Right renal cortex interstitium (tissue), 3 donors: ENCODE measurements around the gene ATF7IP. TPM values are rescaled to one million over a fixed set of nuclear protein-coding genes. Genes with fewer than 3 reads are reported as not detected.
"Not testable (repeated sequence)": the region's sequence is repeated elsewhere in the genome, so short reads cannot be mapped to it uniquely, and the experiment has no call there.

Experiments
- DNase-seq, 3 donors: peaks; one replicate each; pipeline ENCODE4 v3.0.0-alpha.2; 2013; ENCODE audit warnings: low read depth in 3 of 3, low spot score in 2 of 3
- polyA plus RNA-seq, 3 donors: library from polyadenylated mRNA; unstranded; fragments of 120-200 nt; gene quantifications; one replicate each; pipeline ENCODE4 v1.2.1, GENCODE V29; 2013; ENCODE audit not compliant: insufficient read length in 3 of 3

ATF7IP gene
- polyA plus RNA-seq, 3 donors = 56.3 to 63.8 (median 58.4) TPM

GRCh38 chr12:14366209-14367039 lies 942 bp downstream of the ATF7IP start:
- peak in 1 of 3 donors; percentile 45 for DNase-seq

- DNase-seq = peak in 2 of 3 donors; percentile 36 to 41
Measured at GRCh38 chr12:14367040-14367661, 1.7 kb downstream of the ATF7IP start.

GRCh38 chr12:14369311-14369710 lies 3.8 kb downstream of the ATF7IP start:
- DNase-seq = no peak

- no peak for DNase-seq
Measured at GRCh38 chr12:14373217-14373616, 7.7 kb downstream of the ATF7IP start.

- DNase-seq = no peak
Measured at GRCh38 chr12:14379508-14379907, 14.0 kb downstream of the ATF7IP start.

- DNase-seq = peak; percentile 73 to 78 (median 74)
Measured at GRCh38 chr12:14384783-14385638, 19.5 kb downstream of the ATF7IP start.

GRCh38 chr12:14387219-14387871 lies 21.9 kb downstream of the ATF7IP start:
- DNase-seq = no peak

GRCh38 chr12:14390449-14390848 lies 25.0 kb downstream of the ATF7IP start:
- DNase-seq = no peak

GRCh38 chr12:14390870-14391530 lies 25.5 kb downstream of the ATF7IP start:
- DNase-seq = no peak

- DNase-seq = no peak
Measured at GRCh38 chr12:14393751-14394150, 28.3 kb downstream of the ATF7IP start.

GRCh38 chr12:14394317-14395073 lies 29.0 kb downstream of the ATF7IP start:
- DNase-seq = peak in 2 of 3 donors; percentile 55 to 61

GRCh38 chr12:14395074-14395778 lies 29.7 kb downstream of the ATF7IP start:
- DNase-seq = no peak

GRCh38 chr12:14396071-14396470 lies 30.6 kb downstream of the ATF7IP start:
- DNase-seq = no peak

GRCh38 chr12:14399871-14400270 lies 34.4 kb downstream of the ATF7IP start:
- no peak for DNase-seq

GRCh38 chr12:14400599-14400998 lies 35.1 kb downstream of the ATF7IP start:
- DNase-seq = no peak

- DNase-seq = not testable (repeated sequence)
Measured at GRCh38 chr12:14401267-14401666, 35.8 kb downstream of the ATF7IP start.

- no peak for DNase-seq
Measured at GRCh38 chr12:14402697-14403096, 37.2 kb downstream of the ATF7IP start.

- no peak for DNase-seq
Measured at GRCh38 chr12:14403293-14403692, 37.8 kb downstream of the ATF7IP start.

GRCh38 chr12:14403711-14404196 lies 38.3 kb downstream of the ATF7IP start:
- peak in 2 of 3 donors; percentile 66 to 67 for DNase-seq
